NCI-H69 (cell line): ENCODE data around the gene KLHDC4.
A peak's percentile ranks its signal among the peaks of the same experiment; 100 is the strongest.
"Not testable (repeated sequence)": the region's sequence is repeated elsewhere in the genome, so short reads cannot be mapped to it uniquely, and the experiment has no call there.

Experiments
- DNase-seq: peaks from one replicate; lab custom pipeline; 2025; lab: John Stamatoyannopoulos, UW

Gene KLHDC4

GRCh38 chr16:87765776-87766484 is at the start of gene KLHDC4:
TSS of gene KLHDC4 (minus strand) at chr16:87765986. CDS start at chr16:87765890, 96 bp downstream.
- peak; percentile 82 for DNase-seq

GRCh38 chr16:87815567-87815966 is 49.8 kb upstream of the KLHDC4 start:
- DNase-seq: no peak

GRCh38 chr16:87812200-87812656 is 46.4 kb upstream of the KLHDC4 start:
- peak; percentile 75 for DNase-seq

- DNase-seq: not testable (repeated sequence)
Observed at GRCh38 chr16:87811454-87811853, 45.7 kb upstream of the KLHDC4 start.

GRCh38 chr16:87809150-87809902 is 43.5 kb upstream of the KLHDC4 start:
- peak; percentile 60 for DNase-seq

GRCh38 chr16:87808108-87808507 is 42.3 kb upstream of the KLHDC4 start:
- no peak for DNase-seq

GRCh38 chr16:87806641-87807546 is 41.1 kb upstream of the KLHDC4 start:
- DNase-seq: peak; percentile 94

GRCh38 chr16:87806261-87806640 is 40.5 kb upstream of the KLHDC4 start:
- DNase-seq: no peak

GRCh38 chr16:87803385-87803784 is 37.6 kb upstream of the KLHDC4 start:
- DNase-seq: no peak

GRCh38 chr16:87802670-87803069 is 36.9 kb upstream of the KLHDC4 start:
- DNase-seq: no peak

GRCh38 chr16:87801679-87802259 is 36.0 kb upstream of the KLHDC4 start:
- no peak for DNase-seq

- no peak for DNase-seq
Observed at GRCh38 chr16:87800497-87800896, 34.7 kb upstream of the KLHDC4 start.

GRCh38 chr16:87795336-87795735 is 29.6 kb upstream of the KLHDC4 start:
- DNase-seq: no peak

- no peak for DNase-seq
Observed at GRCh38 chr16:87794485-87795078, 28.8 kb upstream of the KLHDC4 start.

GRCh38 chr16:87792205-87792565 is 26.4 kb upstream of the KLHDC4 start:
- DNase-seq: no peak

- DNase-seq: no peak
Observed at GRCh38 chr16:87791295-87792204, 25.8 kb upstream of the KLHDC4 start.

GRCh38 chr16:87790292-87791100 is 24.7 kb upstream of the KLHDC4 start:
- DNase-seq: peak; percentile 90

GRCh38 chr16:87789437-87790291 is 23.9 kb upstream of the KLHDC4 start:
- no peak for DNase-seq
